Measurements from ENCODE around the gene LMBR1.

GRCh38 chr7:156675721-156676120 is 217.3 kb downstream of the LMBR1 start:
- no peak for TF ChIP-seq CTCF (IDR thresholded peaks at IDR 0.05)
- TF ChIP-seq POLR2A (IDR thresholded peaks at IDR 0.05; ENCODE audit: low read depth), result no peak
